Left renal pelvis (tissue), 4 donors: ENCODE measurements around the gene POLR2J2. TPM values are rescaled to one million over a fixed set of nuclear protein-coding genes. Genes with fewer than 3 reads are reported as not detected.
"Not testable (repeated sequence)": the region's sequence is repeated elsewhere in the genome, so short reads cannot be mapped to it uniquely, and the experiment has no call there.

Experiments used
- DNase-seq, 4 donors: peaks; one replicate each; pipeline ENCODE4 v3.0.0-alpha.2; 2013; ENCODE audit warnings: low read depth in 4 of 4, low spot score in 3 of 4
- polyA plus RNA-seq, 4 donors: library from polyadenylated mRNA; unstranded; fragments of 120-200 nt; gene quantifications; one replicate each; pipeline ENCODE4 v1.2.1, GENCODE V29; 2013; ENCODE audit not compliant: insufficient read length in 4 of 4

The POLR2J2 gene
- polyA plus RNA-seq, 4 donors: 0.73 to 2.6 (median 1.1) TPM

DNA sequence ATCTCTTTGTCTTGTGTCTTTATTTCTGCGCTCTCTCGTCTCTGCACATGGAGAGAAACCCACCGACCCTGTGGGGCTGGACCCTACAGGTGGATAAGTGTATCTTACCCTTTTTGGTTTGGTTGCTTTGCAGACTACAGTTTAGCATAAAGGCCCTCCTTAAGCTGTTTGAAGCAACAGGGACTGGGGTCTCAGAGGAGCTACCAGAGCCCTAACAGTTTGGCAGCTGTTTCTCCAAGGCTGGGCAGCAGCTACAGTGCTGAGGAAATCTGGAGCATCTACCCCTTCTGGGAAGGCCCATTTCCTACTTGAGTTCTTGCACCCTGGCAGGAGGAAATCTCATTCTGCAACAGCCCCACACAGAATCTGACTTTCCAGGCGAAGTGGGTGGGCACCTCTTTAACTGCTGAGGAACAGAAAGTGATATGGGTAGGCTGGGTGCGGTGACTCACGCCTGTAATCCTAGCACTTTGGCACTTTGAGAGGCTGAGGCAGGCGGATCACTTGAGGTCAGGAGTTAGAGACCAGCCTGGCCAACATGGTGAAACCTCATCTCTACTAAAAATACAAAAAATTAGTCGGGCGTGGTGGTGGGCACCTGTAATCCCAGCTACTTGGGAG lies 2.1 kb upstream of the POLR2J2 start:
- not testable (repeated sequence) for DNase-seq

DNA sequence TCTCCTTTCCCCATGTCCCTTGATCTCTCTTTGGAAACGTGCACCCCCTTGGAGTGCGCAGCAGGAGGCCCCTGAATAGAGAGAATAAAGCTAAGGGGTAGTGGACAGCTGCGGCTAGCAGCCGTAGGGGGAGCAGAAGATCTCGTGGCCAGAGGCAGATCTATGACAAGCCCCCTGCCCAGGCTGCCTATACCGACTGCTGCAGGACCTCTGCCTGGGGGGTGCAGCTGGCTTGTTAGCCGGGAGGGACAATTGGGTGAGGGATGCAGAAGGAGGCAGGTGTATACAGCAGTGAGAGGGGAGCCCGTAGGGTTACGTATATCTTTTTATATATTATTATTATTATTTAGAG lies 469 bp upstream of the POLR2J2 start:
- DNase-seq: not testable (repeated sequence)

DNA sequence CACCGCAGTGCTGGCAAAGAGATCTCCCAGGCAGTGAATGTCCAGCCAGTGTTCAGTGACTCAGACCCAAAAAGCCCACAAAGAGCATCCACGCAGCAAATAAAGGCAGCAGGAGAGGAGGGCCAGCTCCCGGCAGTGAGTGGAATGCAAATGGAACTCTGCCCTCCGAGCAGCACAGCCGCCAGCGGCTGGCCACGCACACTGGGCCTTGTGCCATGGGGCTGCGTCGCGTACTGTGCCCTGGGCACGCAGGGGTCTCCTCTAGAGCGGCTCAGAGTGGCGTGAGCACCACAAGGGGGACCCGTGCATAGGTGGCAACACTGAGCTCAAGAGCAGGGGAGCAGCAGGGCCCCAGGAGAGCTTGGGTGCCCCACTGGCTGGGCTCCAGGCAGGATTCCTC lies 3.9 kb downstream of the POLR2J2 start:
- DNase-seq: not testable (repeated sequence)

DNA sequence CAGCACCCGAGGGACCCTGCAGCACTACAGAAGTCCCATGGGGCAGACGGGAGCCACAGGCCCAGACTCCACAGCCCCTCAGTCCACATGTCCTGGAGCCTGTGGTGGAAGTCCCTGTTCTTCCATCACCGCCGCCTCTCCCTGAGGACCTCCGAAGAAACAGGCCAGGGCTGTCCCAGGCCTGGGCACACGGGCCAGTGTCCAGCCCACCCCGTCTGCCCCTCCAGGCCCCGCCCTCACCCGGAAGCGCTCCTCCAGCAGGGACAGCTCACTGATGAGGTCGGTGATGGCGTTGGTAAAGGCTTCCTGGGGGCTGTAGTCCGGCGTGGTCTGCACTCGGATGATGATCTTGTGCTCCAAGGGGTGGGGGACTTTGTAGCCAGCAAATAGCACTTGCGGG lies 4.6 kb downstream of the POLR2J2 start:
- not testable (repeated sequence) for DNase-seq

DNA sequence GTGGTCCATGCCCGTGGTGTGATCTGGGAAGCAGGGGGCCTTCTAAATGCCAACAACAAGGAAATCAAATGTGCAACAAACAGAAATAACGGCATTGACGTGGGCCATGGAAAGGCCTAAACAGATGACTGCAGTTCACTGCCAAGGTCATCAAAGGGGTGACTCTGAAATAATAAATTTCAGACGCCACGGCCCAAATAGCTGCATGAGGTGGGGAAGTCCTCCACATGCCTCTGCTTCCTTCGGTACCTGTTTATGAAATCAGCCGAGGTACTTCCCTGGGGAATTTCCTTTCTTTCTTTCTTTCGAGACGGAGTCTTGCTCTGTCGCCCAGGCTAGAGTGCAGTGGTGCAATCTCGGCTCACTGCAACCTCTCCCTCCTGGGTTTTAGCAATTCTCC lies 6.7 kb downstream of the POLR2J2 start:
- not testable (repeated sequence) for DNase-seq

DNA sequence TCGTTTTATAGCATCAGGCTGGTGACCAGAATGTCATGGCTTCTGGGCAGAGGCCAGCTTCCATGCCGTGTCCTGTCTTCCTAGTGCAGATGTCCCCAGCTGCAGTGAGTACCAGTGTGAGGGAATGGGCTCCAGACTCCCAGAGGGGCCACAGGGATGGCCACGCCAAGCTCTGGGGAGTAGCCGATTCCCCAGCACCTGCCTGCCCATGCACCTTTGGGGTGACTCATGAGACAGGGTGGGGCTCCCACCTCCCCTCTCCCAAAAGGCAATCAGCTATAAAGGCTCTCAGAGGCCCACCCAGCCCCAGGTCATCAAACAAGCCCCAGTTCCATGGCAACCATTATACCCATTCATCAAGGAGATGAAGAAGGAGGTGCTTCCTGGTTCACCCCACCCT lies 21.5 kb downstream of the POLR2J2 start, which contains the start of gene SPDYE2B:
SPDYE2B (plus strand) TSS at position 396 of the 400 bp plus-strand sequence. CDS start 2,030 bp downstream, outside the sequence.
- not testable (repeated sequence) for DNase-seq

DNA sequence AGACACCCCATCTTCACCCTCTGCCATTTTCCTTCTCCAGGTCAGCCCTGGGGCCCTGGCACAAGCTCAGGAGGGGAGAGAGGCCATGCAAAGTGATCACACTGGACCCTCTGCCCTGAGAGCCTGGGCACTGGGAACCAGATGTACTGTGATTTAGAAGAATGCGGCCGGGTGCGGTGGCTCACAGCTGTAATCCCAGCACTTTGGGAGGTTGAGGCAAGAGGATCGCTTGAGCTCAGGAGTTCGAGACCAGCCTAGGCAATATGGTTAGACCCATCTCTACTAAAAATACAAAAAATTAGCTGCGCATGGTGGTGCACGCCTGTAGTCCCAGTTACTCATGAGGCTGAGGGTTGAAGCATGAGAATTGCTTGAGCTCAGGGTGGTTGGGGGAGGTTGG lies 23.6 kb downstream of the POLR2J2 start:
- not testable (repeated sequence) for DNase-seq

DNA sequence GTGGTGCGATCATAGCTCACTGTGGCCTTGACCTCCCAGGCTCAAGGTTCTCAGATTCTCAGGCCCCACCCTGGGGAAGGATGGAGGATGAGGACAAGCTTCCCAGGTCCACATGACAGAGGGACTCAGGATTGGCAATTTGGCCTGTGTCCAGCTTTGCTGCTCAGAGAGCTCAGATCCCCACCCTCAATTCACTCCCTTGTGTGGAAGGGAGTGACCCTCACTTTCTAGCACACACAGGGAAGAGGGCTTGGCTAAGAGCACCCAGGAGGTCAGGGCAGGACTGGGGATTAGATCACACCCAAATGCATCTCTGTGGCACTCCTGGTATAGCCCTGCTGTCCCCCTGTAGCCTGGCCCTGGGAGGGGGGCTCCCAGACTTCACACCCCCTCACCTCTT lies 28.1 kb downstream of the POLR2J2 start:
- DNase-seq: not testable (repeated sequence)

DNA sequence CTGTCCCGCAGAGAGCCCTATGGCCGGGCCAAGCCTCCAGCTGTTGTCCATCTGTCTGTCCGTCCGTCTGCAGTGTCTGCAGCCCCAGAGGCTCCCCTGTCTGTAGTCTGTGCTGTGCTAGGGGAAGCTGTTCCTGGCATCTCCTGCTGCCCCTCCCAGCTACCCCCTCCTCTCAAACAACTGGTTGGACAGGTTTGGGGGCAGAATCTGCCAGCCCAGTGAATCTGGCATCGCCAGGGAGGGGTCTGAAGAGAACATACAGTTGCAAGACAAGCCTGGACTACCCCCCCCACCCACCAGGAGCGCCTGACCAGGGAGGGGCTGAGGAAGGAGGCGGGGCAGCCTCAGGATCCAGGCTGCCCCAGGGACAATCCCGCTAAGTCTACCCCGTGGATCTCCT lies 28.8 kb downstream of the POLR2J2 start, which contains the start of gene UPK3BL1:
UPK3BL1 (minus strand) TSS at position 101 of the 400 bp plus-strand sequence; CDS start at position 51, 50 bp downstream.
- not testable (repeated sequence) for DNase-seq

DNA sequence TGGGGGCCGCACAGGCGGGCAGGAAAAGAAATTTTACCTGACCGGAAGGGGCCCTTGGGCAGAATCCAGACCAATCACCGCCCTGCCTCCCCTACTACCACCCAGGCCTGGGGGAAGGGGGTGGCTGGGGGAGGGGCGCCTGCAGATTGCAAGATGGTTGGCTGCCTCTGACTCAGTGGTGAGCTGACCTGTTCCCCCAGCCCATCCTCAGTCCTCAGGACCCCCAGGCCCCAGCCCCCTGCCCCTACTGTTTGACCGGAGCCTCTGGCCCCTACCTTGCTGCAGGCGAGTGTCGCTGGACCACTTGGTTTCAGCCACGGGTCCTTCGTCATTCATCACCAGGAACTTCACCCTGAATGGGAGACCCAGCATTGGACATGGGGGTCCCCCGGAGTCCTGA lies 32.6 kb downstream of the POLR2J2 start:
- DNase-seq: not testable (repeated sequence)

DNA sequence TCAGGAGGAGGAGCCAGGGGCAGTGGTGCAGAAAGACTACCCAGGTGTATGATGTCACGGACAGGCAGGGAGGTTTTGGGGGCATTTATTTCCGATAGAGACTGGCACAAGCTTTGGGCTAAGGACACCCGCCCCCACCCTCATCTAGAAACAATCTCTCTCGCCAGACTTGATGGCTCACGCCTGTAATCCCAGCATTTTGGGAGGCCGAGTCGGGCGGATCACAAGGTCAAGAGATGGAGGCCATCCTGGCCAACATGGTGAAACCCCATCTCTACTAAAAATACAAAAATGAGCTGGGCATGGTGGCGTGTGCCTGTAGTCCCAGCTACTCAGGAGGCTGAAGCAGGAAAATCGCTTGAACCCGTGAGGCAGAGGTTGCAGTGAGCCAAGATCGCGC lies 34.5 kb downstream of the POLR2J2 start:
- not testable (repeated sequence) for DNase-seq

DNA sequence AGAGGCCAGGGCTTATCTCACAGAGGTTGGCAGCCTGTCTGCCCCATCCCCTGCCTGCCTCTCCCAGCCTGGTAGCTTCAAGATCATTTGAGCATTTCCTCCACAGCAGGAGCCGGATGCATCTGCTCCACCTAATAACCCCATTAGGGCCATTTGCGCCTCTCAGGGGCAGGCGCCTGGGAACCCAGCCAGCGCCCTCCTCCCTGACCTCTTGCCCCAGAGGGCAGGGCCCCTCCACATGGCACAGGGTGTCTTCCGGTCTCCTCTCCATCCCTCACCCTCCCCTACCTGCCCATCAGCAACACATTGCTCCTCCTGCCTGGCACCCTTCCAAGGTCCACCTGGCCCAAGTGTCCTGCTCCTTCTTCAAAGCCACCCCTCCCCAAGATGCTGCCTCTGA lies 36.1 kb downstream of the POLR2J2 start:
- DNase-seq: not testable (repeated sequence)

DNA sequence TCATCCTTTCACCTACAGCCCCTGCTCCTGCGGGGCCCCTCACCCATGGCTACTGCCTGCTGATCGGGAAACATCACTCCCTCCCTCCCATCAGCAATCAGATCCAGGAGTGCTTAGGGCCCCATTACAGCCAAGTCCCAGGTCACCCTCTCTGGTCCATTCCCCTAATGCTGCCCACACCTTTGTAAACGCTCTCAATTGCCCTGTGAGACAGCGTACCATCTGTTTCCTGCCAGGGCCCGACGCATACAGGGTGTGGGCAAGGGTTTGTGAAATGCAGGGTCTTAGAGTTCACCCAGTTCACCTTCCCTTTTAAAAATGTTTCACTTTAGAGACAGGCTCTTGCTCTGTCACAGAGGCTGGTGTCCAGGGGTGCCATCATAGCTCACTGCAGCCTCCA lies 37.2 kb downstream of the POLR2J2 start:
- not testable (repeated sequence) for DNase-seq

DNA sequence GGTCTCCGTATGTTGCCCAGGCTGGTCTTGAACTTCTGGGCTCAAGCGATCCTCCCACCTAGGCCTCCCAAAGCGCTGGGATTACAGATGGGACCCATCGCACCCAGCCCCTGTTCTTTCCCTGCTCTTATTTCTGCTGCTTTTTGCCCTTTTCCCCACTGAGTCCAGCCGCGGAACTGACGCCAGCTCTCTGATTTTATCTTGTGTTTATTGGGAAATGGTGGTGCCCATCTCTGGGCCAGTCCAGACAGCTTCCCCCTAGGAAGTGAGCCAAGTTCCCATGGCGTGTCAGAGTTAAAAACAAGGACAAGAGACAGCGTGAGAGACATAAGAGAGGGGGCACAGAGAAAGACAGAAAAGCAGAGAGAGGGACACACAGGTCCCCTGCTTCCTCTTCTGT lies 40.8 kb downstream of the POLR2J2 start:
- not testable (repeated sequence) for DNase-seq

DNA sequence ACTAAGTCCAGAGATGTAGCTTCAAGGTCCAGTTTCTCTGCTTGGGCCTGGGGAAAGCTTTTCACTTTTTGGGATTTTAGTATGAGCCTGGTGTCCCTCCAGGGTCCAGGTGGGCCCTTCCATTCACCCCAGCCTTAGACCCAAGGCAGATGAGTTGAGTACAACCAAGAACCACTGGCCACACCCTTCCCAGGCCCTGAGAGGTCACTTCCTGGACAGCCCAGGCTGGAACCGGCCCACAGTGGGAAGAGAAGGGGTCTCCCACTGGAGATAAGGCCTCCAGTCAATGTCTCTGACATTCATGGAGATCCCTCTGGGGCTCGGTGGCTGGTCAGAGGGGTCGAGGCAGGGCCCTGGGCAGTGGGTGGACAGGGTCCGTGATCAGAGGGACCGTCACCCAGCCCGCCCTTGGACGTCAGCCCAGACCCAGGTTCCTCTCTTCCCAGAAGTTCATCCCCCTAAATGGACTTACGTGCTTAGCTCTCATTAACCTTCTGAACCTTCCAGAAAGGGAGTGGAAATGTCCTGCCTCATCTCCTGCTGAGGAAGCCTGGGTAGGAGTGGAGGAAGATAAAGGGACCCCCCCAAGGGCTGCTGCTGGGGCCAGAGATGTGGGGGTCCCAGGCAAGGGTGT lies 44.1 kb downstream of the POLR2J2 start:
- not testable (repeated sequence) for DNase-seq

DNA sequence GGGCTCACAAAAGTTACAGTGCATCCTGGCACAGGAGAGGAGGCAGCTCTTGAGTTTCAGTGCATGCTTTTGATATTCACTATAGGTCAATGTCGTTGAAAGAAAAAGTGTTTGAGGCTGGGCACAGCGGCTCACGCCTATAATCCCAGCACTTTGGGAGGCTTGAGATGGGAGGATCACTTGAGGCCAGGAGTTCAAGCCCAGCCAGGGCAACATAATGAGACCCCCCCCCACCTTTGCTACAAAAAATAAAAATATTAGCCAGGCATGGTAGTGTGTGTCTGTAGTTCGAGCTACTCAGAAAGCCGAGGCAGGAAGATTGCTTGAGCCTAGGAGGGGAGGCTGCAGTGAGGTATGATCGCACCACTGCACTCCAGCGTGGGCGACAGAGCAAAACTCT lies 53.3 kb downstream of the POLR2J2 start:
- DNase-seq: not testable (repeated sequence)

DNA sequence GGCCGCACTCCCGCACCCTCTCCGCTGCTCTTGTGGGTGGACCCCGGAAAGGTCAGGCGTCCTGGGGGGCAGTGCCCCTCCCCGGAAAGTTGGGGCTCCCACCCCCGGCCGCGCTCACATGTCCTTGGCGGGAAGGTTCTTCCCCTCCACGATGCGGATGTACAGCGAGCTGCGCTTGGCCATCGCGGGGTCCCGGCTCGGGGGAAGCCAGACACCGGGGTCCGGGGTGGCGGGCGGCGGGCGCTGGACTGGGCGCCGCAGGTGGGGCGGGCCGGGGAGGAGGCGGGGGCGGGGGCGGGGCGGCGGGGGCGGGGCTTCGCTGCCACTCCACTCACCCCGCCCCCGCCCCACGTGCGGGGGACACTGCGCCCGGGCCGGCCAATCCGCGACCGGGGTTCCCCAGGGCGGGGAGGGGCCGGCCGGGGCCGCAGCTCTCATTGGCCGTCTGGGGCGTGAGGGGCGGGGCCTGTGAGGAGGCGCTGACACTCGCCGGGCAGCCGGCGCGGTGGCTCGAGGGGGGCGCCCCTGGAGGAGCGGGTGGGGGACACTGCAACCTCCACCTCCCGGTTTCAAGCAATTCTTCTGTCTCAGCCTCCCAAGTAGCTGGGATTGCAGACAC lies 54.8 kb downstream of the POLR2J2 start, which contains the start of gene RASA4:
RASA4 (minus strand) TSS at position 250 of the 619 bp plus-strand sequence; CDS start at position 183, 67 bp downstream.
- DNase-seq: peak in 1 of 4 donors; percentile 1
